Activated CD4-positive, alpha-beta T cell treated with anti-CD3 and anti-CD28 coated beads, Interleukin-2, amount 50 U/mL, for 48 hours (primary cell): Measurements from ENCODE around the gene HNRNPUL1.

Experiments used
- DNase-seq, 2 experiments: peaks; one replicate each; pipeline ENCODE4 v3.0.0-alpha.2; 2020

HNRNPUL1 gene

GRCh38 chr19:41234512-41235168 is 29.5 kb upstream of the HNRNPUL1 start:
- no peak for DNase-seq

GRCh38 chr19:41235480-41235879 is 28.7 kb upstream of the HNRNPUL1 start:
- no peak for DNase-seq

GRCh38 chr19:41238244-41238643 is 25.9 kb upstream of the HNRNPUL1 start:
- no peak for DNase-seq

GRCh38 chr19:41239363-41239762 is 24.8 kb upstream of the HNRNPUL1 start:
- DNase-seq: no peak

- DNase-seq: no peak
Observed at GRCh38 chr19:41239961-41240574, 24.1 kb upstream of the HNRNPUL1 start.

GRCh38 chr19:41241859-41242258 is 22.3 kb upstream of the HNRNPUL1 start:
- DNase-seq: no peak

- no peak for DNase-seq
Observed at GRCh38 chr19:41244117-41244516, 20.1 kb upstream of the HNRNPUL1 start.

- no peak for DNase-seq
Observed at GRCh38 chr19:41245843-41246242, 18.3 kb upstream of the HNRNPUL1 start.

- no peak for DNase-seq
Observed at GRCh38 chr19:41248895-41249294, 15.3 kb upstream of the HNRNPUL1 start.

- no peak for DNase-seq
Observed at GRCh38 chr19:41249707-41250423, 14.3 kb upstream of the HNRNPUL1 start.

- DNase-seq: no peak
Observed at GRCh38 chr19:41253660-41254059, 10.5 kb upstream of the HNRNPUL1 start.

GRCh38 chr19:41255171-41255570 is 9.0 kb upstream of the HNRNPUL1 start:
- no peak for DNase-seq

- DNase-seq: no peak
Observed at GRCh38 chr19:41261474-41262190, 2.5 kb upstream of the HNRNPUL1 start.

- peak; percentile 80 to 88 for DNase-seq
Observed at GRCh38 chr19:41263042-41263849, 926 bp upstream of the HNRNPUL1 start.

- DNase-seq: peak; percentile 75 to 81
Observed at GRCh38 chr19:41264581-41265394, 616 bp downstream of the HNRNPUL1 start.

- DNase-seq: peak; percentile 18 to 20
Observed at GRCh38 chr19:41265395-41266153, 1.4 kb downstream of the HNRNPUL1 start.

- DNase-seq: no peak
Observed at GRCh38 chr19:41269055-41269454, 4.9 kb downstream of the HNRNPUL1 start.

GRCh38 chr19:41269571-41269970 is 5.4 kb downstream of the HNRNPUL1 start:
- no peak for DNase-seq

GRCh38 chr19:41273076-41273475 is 8.9 kb downstream of the HNRNPUL1 start:
- no peak for DNase-seq

- DNase-seq: no peak
Observed at GRCh38 chr19:41274802-41275201, 10.6 kb downstream of the HNRNPUL1 start.

- no peak for DNase-seq
Observed at GRCh38 chr19:41276231-41276630, 12.1 kb downstream of the HNRNPUL1 start.
